Measurements from ENCODE around the gene TRMT1. TPM values are rescaled to one million over a fixed set of nuclear protein-coding genes. Genes with fewer than 3 reads are reported as not detected.

Gene TRMT1
- total and polyA plus RNA-seq, 2 donors (not counting 1 experiment from before 2014, with no cell fraction given): 91.8 to 281 TPM

DNA sequence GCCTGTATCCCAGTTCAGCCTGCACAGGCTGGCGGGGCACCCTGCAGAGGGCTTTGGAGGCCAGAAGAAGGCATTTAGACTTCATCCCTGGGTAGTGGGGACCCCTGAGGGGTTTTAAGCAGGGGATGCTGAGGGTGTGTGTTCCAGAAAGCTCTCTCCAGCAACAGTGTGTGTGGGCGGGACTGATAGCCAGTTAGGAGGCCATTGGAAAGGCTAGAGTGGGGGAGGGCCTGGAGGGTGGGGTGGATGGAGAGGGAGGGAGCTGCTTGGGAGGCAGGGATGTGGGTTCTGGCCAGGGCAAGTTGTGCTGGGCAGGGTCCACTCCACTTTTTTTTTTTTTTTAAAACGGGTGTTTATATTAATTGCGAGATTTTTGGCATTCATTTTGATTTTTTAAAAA lies 42.2 kb downstream of the TRMT1 start:
- ChIA-PET POLR2A (no interaction called here), CTCF (interaction anchor here (1.4 to 1.6 kb wide), 2 partner anchors 13 to 16 kb away, joined by 4 to 7 read pairs; no protein-coding TSS in a partner anchor)
- H3K9me3 Mint-ChIP-seq (ENCODE audit: insufficient read depth): no peaks in the 10 kb centered on the region
- H3K4me1 ChIP-seq (ENCODE audit: control insufficient read depth in 2 of 2, insufficient read depth in 2 of 2, low read length in 2 of 2): no peaks in the 10 kb centered on the region
- no peaks in the 10 kb centered on the region for H3K4me1 Mint-ChIP-seq
- no peak overlapping the region for H3K4me2 ChIP-seq (replicated peaks; ENCODE audit: low read depth, low read length, poor library complexity, severe bottlenecking)
- H3K27ac Mint-ChIP-seq: no peak overlapping the region
- H3K4me3 Mint-ChIP-seq: no peak overlapping the region
- DNase-seq (no peak), ATAC-seq (ENCODE audit: low read depth) (no peak)
- H3K27me3 ChIP-seq (replicated peaks in 1 of 4; ENCODE audit: control extremely low read depth in 1 of 4, control insufficient read depth in 3 of 4, insufficient read depth in 4 of 4, low read length in 3 of 4): no peaks in the 10 kb centered on the region
- H3K27me3 Mint-ChIP-seq: peaks cover 12% of the 10 kb centered on the region
- H3K36me3 ChIP-seq (replicated peaks in 1 of 2; ENCODE audit: control extremely low read depth in 1 of 2, control insufficient read depth in 1 of 2, extremely low read depth in 1 of 2, insufficient read depth in 2 of 2, low read length in 1 of 2): no peaks in the 10 kb centered on the region
- H3K4me3 ChIP-seq (ENCODE audit: control extremely low read depth in 1 of 5, extremely low read depth in 1 of 5, insufficient read depth in 1 of 5, low read depth in 2 of 5, low read length in 4 of 5): no peak overlapping the region
- no peaks in the 10 kb centered on the region for H4K20me1 ChIP-seq (ENCODE audit: control insufficient read depth, insufficient read depth, low read length, poor library complexity, severe bottlenecking)
- H3K9me3 ChIP-seq (ENCODE audit: control extremely low read depth in 1 of 3, control insufficient read depth in 2 of 3, insufficient read depth in 1 of 3, low read length in 2 of 3): no peaks in the 10 kb centered on the region
- TF ChIP-seq EZH2 (IDR thresholded peaks at IDR 0.05; ENCODE audit: borderline replicate concordance, insufficient read depth, low read depth, low read length, poor library complexity, severe bottlenecking): no peak
- TF ChIP-seq, protein P1, sequence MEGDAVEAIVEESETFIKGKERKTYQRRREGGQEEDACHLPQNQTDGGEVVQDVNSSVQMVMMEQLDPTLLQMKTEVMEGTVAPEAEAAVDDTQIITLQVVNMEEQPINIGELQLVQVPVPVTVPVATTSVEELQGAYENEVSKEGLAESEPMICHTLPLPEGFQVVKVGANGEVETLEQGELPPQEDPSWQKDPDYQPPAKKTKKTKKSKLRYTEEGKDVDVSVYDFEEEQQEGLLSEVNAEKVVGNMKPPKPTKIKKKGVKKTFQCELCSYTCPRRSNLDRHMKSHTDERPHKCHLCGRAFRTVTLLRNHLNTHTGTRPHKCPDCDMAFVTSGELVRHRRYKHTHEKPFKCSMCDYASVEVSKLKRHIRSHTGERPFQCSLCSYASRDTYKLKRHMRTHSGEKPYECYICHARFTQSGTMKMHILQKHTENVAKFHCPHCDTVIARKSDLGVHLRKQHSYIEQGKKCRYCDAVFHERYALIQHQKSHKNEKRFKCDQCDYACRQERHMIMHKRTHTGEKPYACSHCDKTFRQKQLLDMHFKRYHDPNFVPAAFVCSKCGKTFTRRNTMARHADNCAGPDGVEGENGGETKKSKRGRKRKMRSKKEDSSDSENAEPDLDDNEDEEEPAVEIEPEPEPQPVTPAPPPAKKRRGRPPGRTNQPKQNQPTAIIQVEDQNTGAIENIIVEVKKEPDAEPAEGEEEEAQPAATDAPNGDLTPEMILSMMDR (IDR thresholded peaks at IDR 0.05): no peak
- intact Hi-C loops (cut with micrococcal nuclease): no loop called here
- no peaks in the 10 kb centered on the region for H3K79me2 ChIP-seq (ENCODE audit: control insufficient read depth, insufficient read depth, low read length)
- H3K27ac ChIP-seq (ENCODE audit: low read length in 2 of 2): no peak overlapping the region
- WGBS (ENCODE audit: insufficient coverage): 100% methylated on average over 2 of the region's 4 CpGs
- no peak overlapping the region for H3K9ac ChIP-seq (ENCODE audit: low read length)
- H2AFZ ChIP-seq (ENCODE audit: insufficient read depth, low read depth, low read length, poor library complexity, severe bottlenecking): no peak overlapping the region

DNA sequence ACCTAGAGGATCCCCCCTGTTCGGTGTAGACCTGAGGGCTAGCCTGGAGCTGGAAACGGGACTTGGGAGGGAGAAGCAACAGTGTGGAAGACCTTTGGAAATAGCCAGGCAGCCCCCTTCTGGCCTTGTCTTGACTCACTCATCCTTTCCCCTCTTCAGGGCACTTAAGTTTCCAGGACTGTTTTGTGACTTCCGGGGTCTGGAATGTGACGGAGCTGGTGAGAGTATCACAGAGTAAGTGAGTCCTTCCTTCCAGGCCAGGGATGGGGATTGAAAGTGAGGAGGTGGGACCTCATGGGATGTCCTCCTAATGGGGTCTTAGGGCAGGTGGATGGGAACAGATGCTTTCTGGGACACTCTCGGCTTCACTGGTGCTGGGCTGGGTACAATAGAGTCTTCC lies 43.3 kb downstream of the TRMT1 start:
- Histone ChIP-seq H3K27ac (ENCODE audit: low read length in 2 of 2) (no peak overlapping the region), H3K79me2 (ENCODE audit: control insufficient read depth, insufficient read depth, low read length) (no peaks in the 10 kb centered on the region), H2AFZ (ENCODE audit: insufficient read depth, low read depth, low read length, poor library complexity, severe bottlenecking) (no peak overlapping the region), H3K36me3 (replicated peaks in 1 of 2; ENCODE audit: control extremely low read depth in 1 of 2, control insufficient read depth in 1 of 2, extremely low read depth in 1 of 2, insufficient read depth in 2 of 2, low read length in 1 of 2) (no peaks in the 10 kb centered on the region), H3K4me1 (ENCODE audit: control insufficient read depth in 2 of 2, insufficient read depth in 2 of 2, low read length in 2 of 2) (no peaks in the 10 kb centered on the region), H3K4me3 (ENCODE audit: control extremely low read depth in 1 of 5, extremely low read depth in 1 of 5, insufficient read depth in 1 of 5, low read depth in 2 of 5, low read length in 4 of 5) (no peak overlapping the region), H3K27me3 (replicated peaks in 1 of 4; ENCODE audit: control extremely low read depth in 1 of 4, control insufficient read depth in 3 of 4, insufficient read depth in 4 of 4, low read length in 3 of 4) (no peaks in the 10 kb centered on the region), H3K4me2 (replicated peaks; ENCODE audit: low read depth, low read length, poor library complexity, severe bottlenecking) (no peak overlapping the region), H3K9ac (ENCODE audit: low read length) (no peak overlapping the region), H4K20me1 (ENCODE audit: control insufficient read depth, insufficient read depth, low read length, poor library complexity, severe bottlenecking) (no peaks in the 10 kb centered on the region), H3K9me3 (ENCODE audit: control extremely low read depth in 1 of 3, control insufficient read depth in 2 of 3, insufficient read depth in 1 of 3, low read length in 2 of 3) (no peaks in the 10 kb centered on the region)
- peaks cover 12% of the 10 kb centered on the region for H3K27me3 Mint-ChIP-seq
- ChIA-PET CTCF (interaction anchor here (0.6 to 1.6 kb wide), 4 partner anchors 12 to 998 kb away, joined by 3 to 7 read pairs (median 4); no protein-coding TSS in a partner anchor), POLR2A (no interaction called here)
- no peaks in the 10 kb centered on the region for H3K4me1 Mint-ChIP-seq
- TF ChIP-seq, protein P1 (IDR thresholded peaks at IDR 0.05): no peak
- TF ChIP-seq EZH2 (IDR thresholded peaks at IDR 0.05; ENCODE audit: borderline replicate concordance, insufficient read depth, low read depth, low read length, poor library complexity, severe bottlenecking): no peak
- intact Hi-C loops (cut with micrococcal nuclease): no loop called here
- no peak overlapping the region for H3K27ac Mint-ChIP-seq
- no peak for DNase-seq
- no peak for ATAC-seq (ENCODE audit: low read depth)
- no peak overlapping the region for H3K4me3 Mint-ChIP-seq
- 87% methylated on average over 3 of the region's 5 CpGs for WGBS (ENCODE audit: insufficient coverage)
- no peaks in the 10 kb centered on the region for H3K9me3 Mint-ChIP-seq (ENCODE audit: insufficient read depth)

All from B cell (primary cell).